GM12873 (cell line): Measurements from ENCODE around the gene LUZP2.

ENCODE experiments used
- TF ChIP-seq, protein P1 (sequence below): IDR thresholded peaks from 2 replicates; pipeline ENCODE4 v1.5.1; 2012; ENCODE audit warnings: low read depth, mild to moderate bottlenecking, moderate library complexity, low read length, control low read depth; ENCODE audit not compliant: insufficient read depth; ENCODE audit errors: missing control alignments

The LUZP2 gene

DNA sequence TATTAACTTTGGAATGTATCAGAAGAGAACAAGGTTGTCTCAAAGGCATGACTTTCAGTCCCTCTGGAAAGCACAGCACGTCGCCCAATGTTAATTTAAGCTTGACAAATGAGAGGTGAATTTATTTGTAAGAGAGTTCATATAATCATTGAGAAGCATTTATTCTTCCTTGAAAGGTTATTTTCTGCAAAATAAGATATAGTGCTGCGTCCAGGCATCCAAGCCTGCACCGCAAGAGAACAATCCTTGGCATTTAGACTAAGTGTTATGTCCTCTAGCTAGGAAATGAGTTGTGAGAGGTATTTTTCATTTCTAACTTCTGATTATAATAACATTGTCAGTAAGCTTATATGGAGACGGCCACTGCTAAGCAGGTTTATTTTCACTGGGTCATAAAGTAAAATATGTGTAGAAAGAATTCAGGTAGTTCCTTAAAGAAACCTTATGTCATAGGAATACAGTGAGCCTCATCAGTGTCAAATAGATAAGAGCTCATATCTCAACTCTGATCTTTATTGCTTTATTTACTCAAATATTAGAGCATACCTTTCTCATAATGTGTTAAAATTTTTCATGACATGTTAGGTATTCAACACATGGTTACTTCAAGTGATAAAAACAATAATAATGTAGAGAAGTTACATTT is 182.0 kb downstream of the LUZP2 start:
- TF ChIP-seq, protein P1, sequence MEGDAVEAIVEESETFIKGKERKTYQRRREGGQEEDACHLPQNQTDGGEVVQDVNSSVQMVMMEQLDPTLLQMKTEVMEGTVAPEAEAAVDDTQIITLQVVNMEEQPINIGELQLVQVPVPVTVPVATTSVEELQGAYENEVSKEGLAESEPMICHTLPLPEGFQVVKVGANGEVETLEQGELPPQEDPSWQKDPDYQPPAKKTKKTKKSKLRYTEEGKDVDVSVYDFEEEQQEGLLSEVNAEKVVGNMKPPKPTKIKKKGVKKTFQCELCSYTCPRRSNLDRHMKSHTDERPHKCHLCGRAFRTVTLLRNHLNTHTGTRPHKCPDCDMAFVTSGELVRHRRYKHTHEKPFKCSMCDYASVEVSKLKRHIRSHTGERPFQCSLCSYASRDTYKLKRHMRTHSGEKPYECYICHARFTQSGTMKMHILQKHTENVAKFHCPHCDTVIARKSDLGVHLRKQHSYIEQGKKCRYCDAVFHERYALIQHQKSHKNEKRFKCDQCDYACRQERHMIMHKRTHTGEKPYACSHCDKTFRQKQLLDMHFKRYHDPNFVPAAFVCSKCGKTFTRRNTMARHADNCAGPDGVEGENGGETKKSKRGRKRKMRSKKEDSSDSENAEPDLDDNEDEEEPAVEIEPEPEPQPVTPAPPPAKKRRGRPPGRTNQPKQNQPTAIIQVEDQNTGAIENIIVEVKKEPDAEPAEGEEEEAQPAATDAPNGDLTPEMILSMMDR = no peak

DNA sequence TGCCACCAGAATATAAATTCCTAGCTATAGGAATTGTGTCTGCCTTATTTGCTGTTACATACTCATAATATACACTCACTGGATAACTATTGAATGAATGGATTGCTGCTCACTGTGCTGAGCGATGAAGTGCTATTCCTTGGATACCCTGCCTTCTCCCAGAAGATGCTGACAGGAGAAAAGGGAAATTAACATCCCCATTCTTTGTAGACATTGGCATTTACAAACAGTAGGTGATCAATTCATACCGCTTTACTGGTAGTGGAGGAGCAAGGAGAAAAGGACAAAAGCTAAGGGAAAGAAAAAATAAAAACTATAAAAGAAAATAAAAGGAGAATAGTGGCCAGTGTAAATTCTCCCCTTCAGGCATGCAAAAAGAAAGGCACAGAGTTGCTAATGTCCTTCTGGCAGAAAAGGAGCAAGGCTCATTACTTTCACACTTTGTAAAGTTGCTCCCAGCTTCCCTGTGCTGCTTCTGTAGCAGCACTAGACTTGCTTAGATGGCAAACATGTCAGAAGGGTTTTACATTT is 183.0 kb downstream of the LUZP2 start:
- TF ChIP-seq, protein P1 = no peak

DNA sequence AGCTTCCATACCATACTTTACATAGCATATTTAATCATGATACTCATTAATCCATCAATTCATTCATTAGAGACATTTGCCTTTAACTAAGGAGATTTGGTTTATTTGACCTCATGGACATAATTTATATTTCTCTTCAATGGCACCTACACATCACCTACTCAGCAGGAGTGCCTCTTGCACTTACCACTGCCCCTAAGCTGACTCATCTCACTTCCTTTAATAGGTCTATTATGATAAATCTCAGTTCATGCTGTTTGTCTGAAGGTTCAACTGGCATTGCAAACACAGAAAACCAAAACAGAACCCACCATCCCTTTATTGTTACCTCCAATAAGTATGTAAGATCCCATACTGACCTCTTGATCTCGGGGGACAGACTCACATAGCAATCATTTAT is 186.7 kb downstream of the LUZP2 start:
- TF ChIP-seq, protein P1 = no peak

DNA sequence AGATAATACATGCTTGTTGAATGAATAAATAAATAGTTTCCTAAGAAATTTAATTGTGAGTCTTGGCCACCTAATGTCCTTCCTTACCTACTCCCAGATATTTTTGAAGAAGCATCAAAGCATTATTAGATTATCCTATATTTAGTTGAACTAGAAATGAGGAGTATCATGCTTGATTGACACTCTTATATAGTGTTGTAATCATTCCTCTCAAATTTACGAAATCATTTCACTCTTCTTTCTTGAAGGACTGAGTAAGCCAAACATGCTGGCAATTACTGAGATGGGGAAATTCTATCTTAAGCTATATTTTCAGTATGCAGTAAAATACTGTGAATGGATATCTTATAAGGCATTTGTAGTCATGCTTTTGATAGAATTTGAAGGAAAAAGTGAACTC is 189.0 kb downstream of the LUZP2 start:
- TF ChIP-seq, protein P1 = no peak

DNA sequence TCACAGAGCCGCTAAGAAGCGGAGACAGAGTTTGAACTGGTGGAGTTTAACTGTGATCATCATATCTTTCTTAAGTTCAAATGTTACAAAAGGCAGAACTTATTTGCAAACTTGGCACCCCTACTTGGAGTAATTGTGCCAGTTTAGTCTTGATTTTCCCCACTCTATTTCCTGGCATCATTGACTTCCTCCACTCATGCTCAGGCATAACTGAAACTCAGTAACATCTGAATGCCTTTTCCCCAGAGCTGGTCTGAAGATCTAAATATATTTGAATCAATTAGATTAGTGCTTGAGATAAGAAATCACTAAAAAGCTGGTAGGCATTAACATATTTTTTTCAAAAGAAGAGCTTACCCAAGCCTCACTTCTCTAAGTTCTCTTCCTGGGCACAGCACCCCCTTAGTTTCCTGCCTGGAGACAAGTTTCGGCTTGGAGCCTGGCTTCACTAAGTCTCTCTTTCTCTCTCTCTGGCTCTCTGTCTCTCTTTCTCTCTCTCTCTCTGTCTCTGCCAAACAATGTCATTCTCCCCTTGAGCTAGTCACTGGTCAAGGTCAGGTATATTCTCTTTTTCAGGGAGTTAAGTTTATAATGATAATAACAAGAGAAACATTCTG is 190.8 kb downstream of the LUZP2 start:
- TF ChIP-seq, protein P1 = no peak

DNA sequence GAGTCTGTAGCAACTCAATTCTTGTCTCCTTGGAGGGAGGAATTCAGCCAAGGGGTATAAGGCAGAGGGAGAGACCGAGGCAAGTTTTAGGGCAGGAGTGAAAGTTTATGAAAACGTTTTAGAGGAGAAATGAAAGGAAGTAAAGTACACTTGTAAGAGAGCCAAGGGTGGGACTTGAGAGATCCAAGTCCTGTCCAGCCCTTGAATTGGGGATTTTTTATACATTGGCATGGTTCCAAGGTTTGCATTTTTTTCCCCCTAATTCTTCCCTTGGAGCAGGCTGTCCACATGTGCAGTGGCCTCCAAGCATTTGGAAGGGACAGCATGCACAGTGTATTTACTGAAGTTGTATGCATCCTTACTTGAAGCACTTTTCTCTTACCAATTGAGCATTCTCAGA is 192.1 kb downstream of the LUZP2 start:
- TF ChIP-seq, protein P1 = no peak

DNA sequence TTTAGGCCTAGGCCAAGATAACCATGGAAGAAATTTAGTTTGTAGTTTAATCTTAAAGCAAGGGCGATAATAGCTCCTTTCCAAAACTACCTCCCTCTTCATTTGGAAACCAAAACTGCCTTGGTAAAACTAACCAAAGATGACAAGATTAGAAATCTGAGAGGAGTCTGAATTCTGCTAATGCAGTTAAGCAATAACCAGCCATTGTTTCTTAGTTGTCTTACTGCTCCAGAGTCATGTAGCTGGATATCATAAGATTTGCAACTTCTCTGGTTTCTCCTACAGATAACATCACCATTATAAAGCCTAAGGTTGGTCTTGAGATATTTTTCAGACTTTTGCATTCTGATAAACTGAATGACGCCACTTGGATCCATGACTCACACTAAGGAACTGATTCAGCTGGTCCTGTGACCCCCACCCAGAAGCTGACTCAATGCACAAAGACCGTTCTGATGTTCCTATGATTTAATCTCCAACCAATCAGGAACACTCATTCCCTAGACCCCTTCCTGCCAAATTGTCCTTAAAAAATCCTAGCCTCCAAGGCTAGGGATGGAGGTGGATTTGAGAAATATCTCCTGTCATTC is 200.8 kb downstream of the LUZP2 start:
- TF ChIP-seq, protein P1 = no peak
